Colonic mucosa (tissue), 4 donors: Measurements from ENCODE around the gene MED28. TPM values are rescaled to one million over a fixed set of nuclear protein-coding genes. Genes with fewer than 3 reads are reported as not detected.
A peak's percentile ranks its signal among the peaks of the same experiment; 100 is the strongest.

ENCODE experiments used
- DNase-seq: peaks from one replicate; pipeline ENCODE4 v3.0.0-alpha.2; 2020
- H3K27ac ChIP-seq: fragments of 200-600 bp; one replicate; pipeline ENCODE4 v1.8.0; 2021
- H3K27me3 ChIP-seq: fragments of 200-600 bp; one replicate; pipeline ENCODE4 v1.8.0; 2021
- H3K36me3 ChIP-seq: fragments of 200-600 bp; one replicate; pipeline ENCODE4 v1.8.0; 2021
- H3K4me1 ChIP-seq: fragments of 200-600 bp; one replicate; pipeline ENCODE4 v1.8.0; 2021; ENCODE audit warnings: mild to moderate bottlenecking
- H3K4me3 ChIP-seq: fragments of 200-600 bp; one replicate; pipeline ENCODE4 v1.8.0; 2021
- H3K9ac ChIP-seq, 2 donors: one replicate each; pipeline ENCODE4 v1.7.0; 2013; ENCODE audit warnings: control low read depth in 2 of 2, low read depth in 2 of 2, low read length in 2 of 2
- H3K9me3 ChIP-seq: fragments of 200-600 bp; one replicate; pipeline ENCODE4 v1.8.0; 2021
- intact Hi-C: fragments of 100-400 bp; cut with DNase I; formaldehyde crosslinking; loops from one replicate; pipeline ENCODE4 v1.14.1; 2022
- total RNA-seq, 2 donors: library from RNA; stranded (reverse); fragmentation: NEBNext Ultra II Directional in 1 of 2; extraction: Animal tissue kit (Norgen Biotek cat#: 25700) in 1 of 2; gene quantifications; one replicate each; pipeline ENCODE4 v1.2.1, GENCODE V29; 2021
- TF ChIP-seq, protein P1 (sequence below): fragments of 200-600 bp; IDR thresholded peaks from one replicate; pipeline ENCODE4 v1.8.0; 2022; ENCODE audit warnings: antibody characterized with exemption, mild to moderate bottlenecking
- donor health status: healthy.
- donor health status: DM: no; HTN: no; CAD: no.
- donor health status: DM: no; HTN: no; CAD: no.

Gene MED28
- total RNA-seq, 2 donors from 2014 or later, result 36.7 to 48.1 TPM

DNA sequence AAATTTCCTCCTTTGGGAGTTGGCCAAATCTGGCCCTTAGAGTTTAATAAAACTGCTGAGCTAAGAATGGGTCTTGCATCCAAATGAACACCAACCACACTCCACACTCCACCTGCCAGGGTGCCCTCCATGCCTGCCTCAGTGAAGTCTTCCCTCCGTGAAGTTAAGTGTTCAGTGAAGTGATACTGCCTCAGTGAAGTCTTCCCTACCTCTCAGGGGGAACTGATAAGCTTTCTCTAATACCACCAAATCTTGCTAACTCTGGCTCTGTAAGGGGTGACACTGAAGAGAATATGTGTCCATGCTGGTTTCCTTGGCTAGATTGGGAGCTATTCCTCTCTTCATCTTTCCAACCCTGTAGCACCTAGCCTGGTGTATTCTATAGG, 27.9 kb downstream of the MED28 start:
- no peaks in the 10 kb centered on the region for H3K4me1 ChIP-seq
- no peaks in the 10 kb centered on the region for H3K9me3 ChIP-seq
- no peak overlapping the region for H3K4me3 ChIP-seq
- no peak overlapping the region for H3K9ac ChIP-seq
- DNase-seq, result no peak
- H3K27me3 ChIP-seq, result no peaks in the 10 kb centered on the region
- H3K27ac ChIP-seq, result no peak overlapping the region
- TF ChIP-seq, protein P1, sequence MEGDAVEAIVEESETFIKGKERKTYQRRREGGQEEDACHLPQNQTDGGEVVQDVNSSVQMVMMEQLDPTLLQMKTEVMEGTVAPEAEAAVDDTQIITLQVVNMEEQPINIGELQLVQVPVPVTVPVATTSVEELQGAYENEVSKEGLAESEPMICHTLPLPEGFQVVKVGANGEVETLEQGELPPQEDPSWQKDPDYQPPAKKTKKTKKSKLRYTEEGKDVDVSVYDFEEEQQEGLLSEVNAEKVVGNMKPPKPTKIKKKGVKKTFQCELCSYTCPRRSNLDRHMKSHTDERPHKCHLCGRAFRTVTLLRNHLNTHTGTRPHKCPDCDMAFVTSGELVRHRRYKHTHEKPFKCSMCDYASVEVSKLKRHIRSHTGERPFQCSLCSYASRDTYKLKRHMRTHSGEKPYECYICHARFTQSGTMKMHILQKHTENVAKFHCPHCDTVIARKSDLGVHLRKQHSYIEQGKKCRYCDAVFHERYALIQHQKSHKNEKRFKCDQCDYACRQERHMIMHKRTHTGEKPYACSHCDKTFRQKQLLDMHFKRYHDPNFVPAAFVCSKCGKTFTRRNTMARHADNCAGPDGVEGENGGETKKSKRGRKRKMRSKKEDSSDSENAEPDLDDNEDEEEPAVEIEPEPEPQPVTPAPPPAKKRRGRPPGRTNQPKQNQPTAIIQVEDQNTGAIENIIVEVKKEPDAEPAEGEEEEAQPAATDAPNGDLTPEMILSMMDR, result no peak
- intact Hi-C loops, result no loop called here
- H3K36me3 ChIP-seq, result no peaks in the 10 kb centered on the region

DNA sequence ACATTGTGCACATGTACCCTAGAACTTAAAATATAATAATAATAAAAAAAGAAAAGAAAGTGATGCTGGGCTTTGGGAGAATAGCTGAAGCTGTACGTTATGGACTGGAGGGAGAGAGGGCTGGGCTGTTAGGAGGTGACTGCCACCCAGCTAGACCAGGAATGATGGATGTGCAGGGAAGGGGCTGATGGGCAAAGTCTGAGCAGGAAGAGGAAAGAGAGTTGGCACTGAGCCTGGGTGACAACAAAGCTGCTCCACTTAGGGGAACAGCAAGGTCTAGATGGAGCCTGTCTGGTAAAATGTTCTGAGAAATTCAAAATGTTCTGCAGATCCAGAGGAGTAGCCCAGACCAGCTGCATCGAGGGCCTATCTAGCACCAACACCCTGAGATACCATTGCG, 32.3 kb downstream of the MED28 start:
- intact Hi-C loops, result no loop called here
- peak; percentile 41 for DNase-seq
- Histone ChIP-seq H3K9ac (no peak overlapping the region), H3K27me3 (no peaks in the 10 kb centered on the region), H3K4me1 (no peaks in the 10 kb centered on the region), H3K27ac (no peak overlapping the region), H3K36me3 (no peaks in the 10 kb centered on the region), H3K4me3 (no peak overlapping the region), H3K9me3 (no peaks in the 10 kb centered on the region)
- TF ChIP-seq, protein P1, result no peak

DNA sequence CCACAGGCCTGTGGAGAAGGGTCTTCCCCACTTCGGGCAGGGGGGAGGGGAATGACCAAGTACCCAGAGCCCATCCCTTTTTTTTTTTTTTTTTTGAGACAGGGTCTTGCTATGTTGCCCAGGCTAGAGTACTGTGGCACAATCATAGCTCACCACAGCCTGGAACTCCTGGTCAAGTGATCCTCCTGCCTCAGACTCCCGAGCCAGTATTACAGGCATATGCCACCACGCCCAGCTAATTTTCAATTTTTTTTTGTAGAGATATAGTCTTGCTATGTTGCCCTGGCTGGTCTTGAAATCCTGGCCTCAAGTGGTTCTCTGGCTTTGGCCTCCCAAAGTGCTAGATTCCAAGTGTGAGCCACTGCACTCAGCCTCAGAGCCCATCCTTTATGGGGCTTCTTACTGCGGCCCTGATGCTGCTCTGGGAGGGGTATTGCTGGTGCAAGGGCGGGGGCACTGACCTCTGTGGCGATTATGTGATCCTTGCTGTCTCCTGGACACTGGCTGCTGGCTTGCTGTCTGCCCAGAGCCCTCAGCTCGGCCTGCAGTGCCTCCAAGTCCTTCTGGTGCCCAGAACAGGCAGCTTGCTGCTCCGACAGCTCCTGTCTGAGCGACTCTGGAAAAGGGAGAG, 32.9 kb downstream of the MED28 start:
- Histone ChIP-seq H3K9ac (no peak overlapping the region), H3K27ac (no peak overlapping the region), H3K27me3 (no peaks in the 10 kb centered on the region), H3K4me3 (no peak overlapping the region), H3K36me3 (no peaks in the 10 kb centered on the region), H3K4me1 (no peaks in the 10 kb centered on the region), H3K9me3 (no peaks in the 10 kb centered on the region)
- TF ChIP-seq, protein P1, result no peak
- intact Hi-C loops, result no loop called here
- no peak for DNase-seq

DNA sequence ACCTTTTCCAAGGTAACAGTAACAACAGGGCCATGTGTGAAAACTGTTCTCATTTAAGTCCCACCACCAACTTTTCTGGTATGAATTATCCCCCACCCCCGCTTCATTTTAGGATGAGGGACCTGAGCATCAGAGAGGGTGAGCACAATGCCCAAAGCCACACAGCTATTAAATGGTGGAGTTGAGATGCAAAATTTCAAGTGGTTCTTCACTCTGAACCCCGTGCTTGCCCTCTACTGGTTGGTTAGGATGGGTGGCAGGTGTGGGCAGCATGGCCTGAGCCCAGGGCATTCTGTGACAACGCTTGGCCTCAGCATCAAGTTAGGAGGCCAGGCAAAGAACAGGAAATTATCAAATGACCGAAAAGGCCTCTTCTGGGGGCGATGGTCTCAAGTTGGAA, 33.5 kb downstream of the MED28 start:
- Histone ChIP-seq H3K9ac (no peak overlapping the region), H3K36me3 (no peaks in the 10 kb centered on the region), H3K9me3 (no peaks in the 10 kb centered on the region), H3K4me1 (no peaks in the 10 kb centered on the region), H3K4me3 (no peak overlapping the region), H3K27ac (no peak overlapping the region), H3K27me3 (no peaks in the 10 kb centered on the region)
- TF ChIP-seq, protein P1, result no peak
- DNase-seq, result no peak
- intact Hi-C loops, result no loop called here

DNA sequence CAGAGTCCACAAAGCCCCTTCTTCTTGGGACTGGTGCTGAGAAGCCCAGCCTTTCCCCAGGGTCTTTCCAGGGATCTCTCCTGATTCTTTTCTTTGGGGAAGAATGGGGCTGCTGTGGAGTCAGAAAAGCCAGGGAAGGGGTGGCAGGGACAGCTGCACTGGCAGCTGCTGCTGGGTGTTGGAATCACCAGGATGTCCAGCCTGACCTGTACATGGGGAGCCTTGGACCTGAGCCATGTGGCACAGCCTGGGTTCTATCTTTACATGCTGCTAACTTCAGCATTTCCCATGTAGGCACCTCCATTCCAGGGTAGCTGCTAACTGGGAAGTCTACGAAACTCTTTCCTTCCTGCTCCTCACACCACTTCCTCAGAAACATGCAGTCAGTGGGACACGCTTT, 36.0 kb downstream of the MED28 start:
- no peak overlapping the region for H3K9ac ChIP-seq
- intact Hi-C loops, result no loop called here
- H3K36me3 ChIP-seq, result no peaks in the 10 kb centered on the region

More for the DNA sequence above, 36.0 kb downstream of the MED28 start:
- TF ChIP-seq, protein P1, result no peak
- H3K4me3 ChIP-seq, result no peak overlapping the region
- H3K27ac ChIP-seq, result no peak overlapping the region
- DNase-seq, result peak; percentile 10
- no peaks in the 10 kb centered on the region for H3K9me3 ChIP-seq
- no peaks in the 10 kb centered on the region for H3K4me1 ChIP-seq
- H3K27me3 ChIP-seq, result no peaks in the 10 kb centered on the region
